GM12878 (cell line): Measurements from ENCODE around the gene TGIF2. TPM values are rescaled to one million over a fixed set of nuclear protein-coding genes. Genes with fewer than 3 reads are reported as not detected.

Source experiments
- ATAC-seq: fragments of 200-7000 bp; cut with Tn5 transposase; 3 replicates; pipeline ENCODE4 v1.9.1; 2020; ENCODE audit warnings: mild to moderate bottlenecking, moderate library complexity
- BruUV-seq: library from RNA; stranded (reverse); fragments of 400-500 nt; replicated peaks from 2 replicates; lab custom pipeline; 2021; lab: Mats Ljungman, UMichigan
- CTCF ChIA-PET: fragments of 300-600 bp; sonication (Branson Sonifier 250); formaldehyde crosslinking; extraction: SDS; loops from one replicate; lab custom pipeline; 2021; ENCODE audit warnings: inconsistent platforms; lab: Yijun Ruan, JAX
- POLR2A ChIA-PET: fragments of 350-600 bp; formaldehyde crosslinking; extraction: SDS; loops from one replicate; lab custom pipeline; 2021; ENCODE audit warnings: inconsistent platforms; lab: Charles Lee
- RAD21 ChIA-PET: fragments of 300-600 bp; sonication (Branson Sonifier 250); formaldehyde crosslinking; loops from one replicate; lab custom pipeline; 2023; ENCODE audit warnings: antibody characterized with exemption; ENCODE audit not compliant: unreplicated experiment; lab: Charles Lee
- SMC1A ChIA-PET: fragments of 300-600 bp; sonication (Branson Sonifier 250); formaldehyde crosslinking; loops from one replicate; lab custom pipeline; 2023; ENCODE audit not compliant: unreplicated experiment, uncharacterized antibody; lab: Charles Lee
- DNase-seq: peaks from one replicate; pipeline ENCODE4 v3.0.0-alpha.2; 2011; ENCODE audit warnings: low read depth, low spot score
- FAIRE-seq: peaks from 3 replicates; lab custom pipeline; 2011; peaks lifted over from hg19 to GRCh38; lab: Jason Lieb, UNC
- H2AFZ ChIP-seq: 2 replicates; pipeline ENCODE4 v1.6.0; 2011; ENCODE audit warnings: low read depth, low read length, control low read depth; ENCODE audit not compliant: control insufficient read depth
- H3K27ac ChIP-seq: 2 replicates; pipeline ENCODE4 v1.5.1; 2011; ENCODE audit warnings: control low read depth; ENCODE audit not compliant: control insufficient read depth, insufficient read depth
- H3K27me3 ChIP-seq, 2 experiments: replicated peaks in 1 of 2; 2 replicates each; pipeline versions ENCODE4 v1.6.0 to v1.6.1; 2011; ENCODE audit warnings: low read length in 1 of 2; ENCODE audit not compliant: control insufficient read depth in 2 of 2, insufficient read depth in 2 of 2
- H3K36me3 ChIP-seq, 2 experiments: 2 replicates each; pipeline ENCODE4 v1.5.1; 2011; ENCODE audit warnings: low read length in 1 of 2; ENCODE audit not compliant: control insufficient read depth in 2 of 2, insufficient read depth in 2 of 2
- H3K4me1 ChIP-seq: 2 replicates; pipeline ENCODE4 v1.6.1; 2011; ENCODE audit warnings: mild to moderate bottlenecking, low read length, moderate library complexity, mixed read lengths; ENCODE audit not compliant: control insufficient read depth, insufficient read depth
- H3K4me2 ChIP-seq: 2 replicates; pipeline ENCODE4 v1.6.0; 2011; ENCODE audit warnings: control low read depth; ENCODE audit not compliant: control insufficient read depth, insufficient read depth
- H3K4me3 ChIP-seq: fragments of 200-600 bp; sonication (generic); 2 replicates; pipeline ENCODE4 v1.5.1; 2016
- H3K79me2 ChIP-seq: 2 replicates; pipeline ENCODE4 v1.6.0; 2011; ENCODE audit warnings: low read length; ENCODE audit not compliant: control insufficient read depth, insufficient read depth
- H3K9ac ChIP-seq: 2 replicates; pipeline ENCODE4 v1.8.0; 2011; ENCODE audit warnings: low read length, control low read depth, mixed read lengths; ENCODE audit not compliant: control insufficient read depth, insufficient read depth
- H3K9me3 ChIP-seq: replicated peaks from 3 replicates; pipeline ENCODE4 v1.5.1; 2011; ENCODE audit warnings: mild to moderate bottlenecking, low read length; ENCODE audit not compliant: control insufficient read depth, insufficient read depth
- H4K20me1 ChIP-seq: 2 replicates; pipeline ENCODE4 v1.6.0; 2011; ENCODE audit not compliant: control insufficient read depth, insufficient read depth
- FOS ChIP-seq: IDR thresholded peaks from 3 replicates; pipeline ENCODE4 v1.6.1; 2011; ENCODE audit warnings: borderline replicate concordance; ENCODE audit not compliant: insufficient read length; ENCODE audit errors: extremely low read depth
- FOXM1 ChIP-seq: IDR thresholded peaks from 2 replicates; pipeline ENCODE4 v1.6.1; 2012; ENCODE audit warnings: low read depth, mild to moderate bottlenecking, inconsistent platforms, low read length, moderate library complexity
- RELA ChIP-seq: fragments of 450-650 bp; IDR thresholded peaks from 2 replicates; pipeline ENCODE4 v1.8.0; 2014; ENCODE audit warnings: borderline replicate concordance; ENCODE audit not compliant: partially characterized antibody
- ZBTB40 ChIP-seq: fragments of 450-650 bp; IDR thresholded peaks from 2 replicates; pipeline ENCODE4 v1.6.1; 2016; ENCODE audit warnings: mild to moderate bottlenecking, moderate library complexity, borderline replicate concordance
- WGBS: methylation state at CpG from one replicate; pipeline ENCODE4 v1.1.6; 2016; ENCODE audit warnings: low lambda C conversion rate; ENCODE audit not compliant: insufficient replicate concordance, insufficient coverage; ENCODE audit errors: missing lambda C conversion rate; 5-methylcytosine and 5-hydroxymethylcytosine counted together
- in situ Hi-C: fragments of 300-500 bp; cut with MboI; formaldehyde crosslinking; loops from 9 replicates; pipeline ENCODE4 v1.14.3; 2018; ENCODE audit warnings: mixed read lengths
- intact Hi-C: fragments of 100-400 bp; cut with micrococcal nuclease; formaldehyde crosslinking; loops from one replicate; pipeline ENCODE4 v1.14.2; 2022; ENCODE audit not compliant: unreplicated experiment
- polyA plus RNA-seq, 11 experiments: library from polyadenylated mRNA; depleted of rRNA in 4 of 11; unstranded in 6 of 11; stranded (reverse) in 5 of 11; fragments of >200 nt; fragmentation: Nextera tagmentation in 4 of 11; fragmentation: Illumina TruSeq in 1 of 11; extraction: Ambion mirVana in 4 of 11; extraction: Trizol in 1 of 11; gene quantifications; 1 replicate in 1 of 11; 2 replicates in 10 of 11; pipeline versions ENCODE4 v1.2.1 to v1.2.3, GENCODE V29; 2011 to 2016; ENCODE audit warnings: inconsistent platforms in 2 of 11, missing spikeins in 2 of 11, low read depth in 1 of 11
- total RNA-seq, 4 experiments: library from RNA; depleted of rRNA in 3 of 4; stranded (reverse); fragments of >200 nt in 3 of 4; fragmentation: Illumina TruSeq in 1 of 4; extraction: Trizol in 1 of 4; gene quantifications; 2 replicates each; pipeline versions ENCODE4 v1.2.1 to v1.2.3, GENCODE V29; 2013 to 2021

The TGIF2 gene
- total and polyA plus RNA-seq, 10 of the 15 experiments (the other 5 are each of a cell fraction or from before 2014, with no cell fraction given) = 13.1 to 47.1 (median 36.6) TPM

GRCh38 chr20:36555248-36555647 is 18.1 kb upstream of the TGIF2 start:
- Histone ChIP-seq H3K79me2 (no peaks in the 10 kb centered on the region), H3K4me3 (no peak overlapping the region), H3K4me2 (no peak overlapping the region), H2AFZ (no peak overlapping the region), H3K27me3 (no peaks in the 10 kb centered on the region), H4K20me1 (no peaks in the 10 kb centered on the region), H3K4me1 (no peaks in the 10 kb centered on the region), H3K36me3 (no peaks in the 10 kb centered on the region), H3K9me3 (no peaks in the 10 kb centered on the region), H3K9ac (no peak overlapping the region), H3K27ac (no peak overlapping the region)
- FAIRE-seq (no peak), ATAC-seq (no peak), DNase-seq (no peak)
- ChIA-PET CTCF (interaction anchor here (0.6 kb wide), 1 partner anchor 491 kb away, joined by 3 read pairs; no protein-coding TSS in a partner anchor), RAD21 (no interaction called here), POLR2A (no interaction called here), SMC1A (no interaction called here)
- intact Hi-C loops (loop anchor here (5.0 kb wide), 1 partner anchor 52 kb away; the partner anchor contains the start of gene RAB5IF), in situ Hi-C loops (no loop called here)
- 76% methylated on average over 2 of the region's 2 CpGs for WGBS
- TF ChIP-seq FOXM1 (no peak), FOS (no peak), RELA (no peak), ZBTB40 (no peak)
- no TSS peak for BruUV-seq
